Adrenal gland (tissue), 5 donors: ENCODE results near the gene KRTAP1-1.

ENCODE experiments used
- CTCF ChIP-seq, 6 experiments: fragments of 450-650 bp in 4 of 6; fragments of 200-600 bp in 2 of 6; sonication (generic) in 1 of 6; IDR thresholded peaks; 1 replicate in 5 of 6; 2 replicates in 1 of 6; pipeline versions ENCODE4 v1.5.1 to v1.8.0; 2016 to 2021; ENCODE audit warnings: antibody characterized with exemption in 6 of 6, mild to moderate bottlenecking in 2 of 6, moderate library complexity in 1 of 6
- POLR2A ChIP-seq, 2 donors: fragments of 450-650 bp; IDR thresholded peaks; one replicate each; pipeline ENCODE4 v1.6.1; 2017; ENCODE audit warnings: antibody characterized with exemption in 2 of 2, mild to moderate bottlenecking in 2 of 2, moderate library complexity in 1 of 2
- donor health status: DM: no; HTN: no; CAD: no.

- no peak for TF ChIP-seq POLR2A (IDR thresholded peaks at IDR 0.05)
- TF ChIP-seq CTCF (IDR thresholded peaks at IDR 0.05), result no peak
Observed at GRCh38 chr17:41009936-41010335, 31.3 kb downstream of the KRTAP1-1 start.
